ENCODE data around the gene RCAN3.

Gene RCAN3

DNA sequence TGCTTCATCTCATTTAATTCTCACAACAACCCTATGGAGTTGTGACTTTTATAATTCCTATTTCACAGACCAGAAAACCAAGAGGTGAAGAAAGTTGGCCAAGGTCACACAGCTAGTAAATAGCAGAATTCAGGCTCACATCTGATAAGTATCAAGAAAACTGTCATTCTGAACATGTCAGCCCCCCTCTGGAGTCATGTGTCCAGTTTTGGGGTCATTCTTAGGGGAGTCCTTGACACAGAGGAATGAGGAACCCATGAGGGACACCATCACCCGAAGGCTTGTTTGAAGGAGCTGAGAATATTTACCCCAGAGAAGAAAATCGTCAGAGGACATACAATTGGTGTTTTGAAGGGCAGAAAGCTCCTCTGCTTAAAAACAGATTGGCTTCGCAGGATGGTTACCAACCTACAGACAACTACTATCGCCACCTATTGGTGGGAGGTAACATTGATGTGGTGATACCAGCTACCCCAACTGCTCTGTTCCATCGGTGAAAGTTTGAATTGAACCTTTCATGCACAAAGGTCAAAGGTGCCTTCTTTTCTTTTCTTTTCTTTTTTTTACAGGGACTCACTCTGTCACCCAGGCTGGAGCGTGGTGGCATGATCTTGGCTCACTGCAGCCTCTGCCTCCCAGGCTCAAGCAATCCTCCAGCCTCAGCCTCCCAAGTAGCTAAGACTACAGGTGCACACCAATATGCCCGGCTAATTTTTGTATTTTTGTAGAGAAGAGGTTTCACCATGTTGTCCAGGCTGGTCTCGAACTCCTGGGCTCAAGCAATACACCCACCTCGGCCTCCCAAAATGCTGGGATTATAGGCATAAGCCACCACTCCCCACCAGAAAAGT is 84.6 kb downstream of the RCAN3 start:
- peak; percentile 58 for DNase-seq

DNA sequence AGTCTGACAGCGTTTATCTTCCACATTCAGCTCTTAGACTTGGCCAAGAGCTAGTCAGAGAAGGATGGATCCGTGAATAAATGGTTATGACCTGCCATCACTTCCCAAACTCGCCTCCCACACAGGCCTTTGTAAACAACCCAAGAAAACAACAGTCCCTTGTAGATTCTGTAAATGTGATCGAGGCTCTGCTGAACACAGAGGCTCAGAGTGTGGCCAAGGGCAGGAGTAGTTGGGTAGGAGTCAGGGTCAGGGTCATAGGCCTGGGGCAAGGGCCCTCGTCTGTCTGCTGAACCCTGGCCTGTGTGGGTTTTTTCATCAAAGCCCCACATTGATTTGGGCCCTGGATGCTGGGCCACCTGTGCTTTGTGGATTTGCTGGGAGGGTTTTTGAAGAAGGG is 85.9 kb downstream of the RCAN3 start:
- no peak for DNase-seq

DNA sequence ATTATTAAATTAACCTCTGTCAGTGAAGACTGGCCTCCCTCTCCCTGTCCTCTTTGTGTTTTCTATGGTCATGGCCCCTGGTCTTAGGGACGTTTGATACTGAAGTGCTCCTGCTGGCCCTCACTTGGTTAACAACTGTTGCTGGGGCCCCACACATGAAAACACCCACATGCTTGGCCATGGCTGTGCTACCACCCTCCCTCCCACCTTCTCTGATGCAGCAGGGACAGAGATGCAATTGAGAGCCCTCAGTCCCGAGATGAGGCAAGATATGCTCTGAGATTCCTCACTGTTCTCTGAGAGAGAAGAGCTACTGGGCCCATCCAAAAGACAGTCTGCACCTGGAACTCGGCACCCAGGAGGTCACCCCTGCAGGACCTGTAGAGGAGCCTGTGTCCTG is 86.6 kb downstream of the RCAN3 start:
- DNase-seq, result no peak
